HepG2 (cell line): ENCODE results near the gene PDK2. TPM values are rescaled to one million over a fixed set of nuclear protein-coding genes. Genes with fewer than 3 reads are reported as not detected.

ENCODE experiments used
- BRD4 ChIP-seq: sonication (generic); formaldehyde crosslinking; IDR thresholded peaks from 2 replicates; pipeline ENCODE4 v1.4.0; 2020; ENCODE audit warnings: missing genetic modification reagents
- FOXJ3 ChIP-seq: sonication (generic); formaldehyde crosslinking; IDR thresholded peaks from 2 replicates; pipeline ENCODE4 v1.4.0; 2020; ENCODE audit warnings: missing genetic modification reagents, mild to moderate bottlenecking, borderline replicate concordance
- HMG20A ChIP-seq: IDR thresholded peaks from 2 replicates; pipeline ENCODE4 v1.6.1; 2016; ENCODE audit warnings: borderline replicate concordance
- TAF15 ChIP-seq: fragments of 200-400 bp; formaldehyde crosslinking; IDR thresholded peaks from one replicate; pipeline ENCODE4 v1.6.1; 2018; ENCODE audit warnings: mild to moderate bottlenecking, low read depth, low read length; ENCODE audit not compliant: poor library complexity, severe bottlenecking
- ZNF20 ChIP-seq: sonication (generic); formaldehyde crosslinking; IDR thresholded peaks from 2 replicates; pipeline ENCODE4 v1.4.0; 2020; ENCODE audit warnings: mild to moderate bottlenecking, moderate library complexity, missing genetic modification reagents
- ZNF788 ChIP-seq: sonication (generic); formaldehyde crosslinking; IDR thresholded peaks from 2 replicates; pipeline ENCODE4 v1.5.0; 2020; ENCODE audit warnings: mild to moderate bottlenecking, missing genetic modification reagents, borderline replicate concordance
- polyA plus RNA-seq, 8 experiments: library from polyadenylated mRNA; depleted of rRNA in 3 of 8; stranded (reverse) in 7 of 8; unstranded in 1 of 8; fragments of >200 nt; fragmentation: Illumina TruSeq in 4 of 8; extraction: Trizol in 4 of 8; gene quantifications; 2 replicates each; pipeline versions ENCODE4 v1.2.1 to v1.2.3, GENCODE V29; 2011 to 2016; ENCODE audit warnings: low read depth in 4 of 8, missing spikeins in 1 of 8, mixed read lengths in 1 of 8; ENCODE audit not compliant: insufficient read depth in 1 of 8
- total RNA-seq, 5 experiments: library from RNA; depleted of rRNA; stranded (reverse); fragments of >200 nt; fragmentation: Illumina TruSeq; extraction: Trizol; gene quantifications; 2 replicates each; pipeline ENCODE4 v1.2.3, GENCODE V29; 2016; ENCODE audit warnings: low read depth in 1 of 5
- TF ChIP-seq, protein P1 (sequence below): sonication (generic); formaldehyde crosslinking; IDR thresholded peaks from 2 replicates; pipeline ENCODE4 v1.4.0; 2020; ENCODE audit warnings: mild to moderate bottlenecking, missing genetic modification reagents
- TF ChIP-seq, protein P2 (sequence below): IDR thresholded peaks from 2 replicates; pipeline ENCODE4 v1.6.1; 2016; ENCODE audit warnings: missing biosample characterization, missing genetic modification reagents, low read depth
- TF ChIP-seq, protein P3 (sequence below), 2 experiments: sonication (generic) in 1 of 2; formaldehyde crosslinking in 1 of 2; IDR thresholded peaks; 2 replicates each; pipeline versions ENCODE4 v1.5.1 to v1.6.1; 2011 to 2020; ENCODE audit warnings: borderline replicate concordance in 1 of 2, low read depth in 1 of 2, low read length in 1 of 2, mild to moderate bottlenecking in 1 of 2, missing genetic modification reagents in 1 of 2, moderate library complexity in 1 of 2
- TF ChIP-seq, protein P4 (sequence below), 2 experiments: sonication (generic) in 1 of 2; formaldehyde crosslinking in 1 of 2; IDR thresholded peaks; 2 replicates each; pipeline versions ENCODE4 v1.4.0 to v1.6.1; 2016 to 2020; ENCODE audit warnings: borderline replicate concordance in 1 of 2, low read depth in 1 of 2, mild to moderate bottlenecking in 1 of 2, missing genetic modification reagents in 1 of 2

Gene PDK2
- total and polyA plus RNA-seq, 2 of the 13 experiments (the other 11 are each of a cell fraction or from before 2014, with no cell fraction given) = 18.5 to 59.7 TPM

DNA sequence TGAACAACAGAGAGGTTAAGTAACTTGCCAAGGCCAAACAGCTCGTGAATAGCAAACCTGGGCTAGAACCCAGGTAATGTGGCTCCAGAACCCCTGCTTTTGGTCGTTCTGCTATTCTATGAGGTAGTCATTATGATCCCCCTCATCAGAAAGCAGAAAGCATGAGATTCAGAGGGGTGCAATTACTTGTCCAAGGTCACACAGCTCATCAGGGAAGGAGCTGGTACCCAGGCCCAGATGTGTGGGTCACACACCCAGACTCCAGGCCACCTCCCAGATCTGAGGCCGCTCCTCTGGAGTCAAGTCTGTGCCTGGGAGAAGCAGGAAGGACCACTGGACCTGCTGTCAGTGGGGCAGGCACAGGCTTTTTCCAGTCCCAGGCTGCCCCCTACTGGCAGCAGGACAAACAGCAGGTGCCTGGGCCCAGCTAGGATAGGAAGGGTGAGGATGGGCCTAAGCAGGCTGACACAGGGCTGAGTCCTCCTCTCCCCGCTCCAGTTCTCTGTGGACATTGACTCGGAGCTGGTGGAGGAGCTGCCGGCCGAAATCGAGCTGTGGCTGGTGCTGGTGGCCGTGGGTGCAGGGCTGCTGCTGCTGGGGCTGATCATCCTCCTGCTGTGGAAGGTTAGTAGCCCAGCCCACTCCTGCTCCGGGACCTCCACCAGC is 7.8 kb upstream of the PDK2 start (continued):
- TF ChIP-seq, protein P1, sequence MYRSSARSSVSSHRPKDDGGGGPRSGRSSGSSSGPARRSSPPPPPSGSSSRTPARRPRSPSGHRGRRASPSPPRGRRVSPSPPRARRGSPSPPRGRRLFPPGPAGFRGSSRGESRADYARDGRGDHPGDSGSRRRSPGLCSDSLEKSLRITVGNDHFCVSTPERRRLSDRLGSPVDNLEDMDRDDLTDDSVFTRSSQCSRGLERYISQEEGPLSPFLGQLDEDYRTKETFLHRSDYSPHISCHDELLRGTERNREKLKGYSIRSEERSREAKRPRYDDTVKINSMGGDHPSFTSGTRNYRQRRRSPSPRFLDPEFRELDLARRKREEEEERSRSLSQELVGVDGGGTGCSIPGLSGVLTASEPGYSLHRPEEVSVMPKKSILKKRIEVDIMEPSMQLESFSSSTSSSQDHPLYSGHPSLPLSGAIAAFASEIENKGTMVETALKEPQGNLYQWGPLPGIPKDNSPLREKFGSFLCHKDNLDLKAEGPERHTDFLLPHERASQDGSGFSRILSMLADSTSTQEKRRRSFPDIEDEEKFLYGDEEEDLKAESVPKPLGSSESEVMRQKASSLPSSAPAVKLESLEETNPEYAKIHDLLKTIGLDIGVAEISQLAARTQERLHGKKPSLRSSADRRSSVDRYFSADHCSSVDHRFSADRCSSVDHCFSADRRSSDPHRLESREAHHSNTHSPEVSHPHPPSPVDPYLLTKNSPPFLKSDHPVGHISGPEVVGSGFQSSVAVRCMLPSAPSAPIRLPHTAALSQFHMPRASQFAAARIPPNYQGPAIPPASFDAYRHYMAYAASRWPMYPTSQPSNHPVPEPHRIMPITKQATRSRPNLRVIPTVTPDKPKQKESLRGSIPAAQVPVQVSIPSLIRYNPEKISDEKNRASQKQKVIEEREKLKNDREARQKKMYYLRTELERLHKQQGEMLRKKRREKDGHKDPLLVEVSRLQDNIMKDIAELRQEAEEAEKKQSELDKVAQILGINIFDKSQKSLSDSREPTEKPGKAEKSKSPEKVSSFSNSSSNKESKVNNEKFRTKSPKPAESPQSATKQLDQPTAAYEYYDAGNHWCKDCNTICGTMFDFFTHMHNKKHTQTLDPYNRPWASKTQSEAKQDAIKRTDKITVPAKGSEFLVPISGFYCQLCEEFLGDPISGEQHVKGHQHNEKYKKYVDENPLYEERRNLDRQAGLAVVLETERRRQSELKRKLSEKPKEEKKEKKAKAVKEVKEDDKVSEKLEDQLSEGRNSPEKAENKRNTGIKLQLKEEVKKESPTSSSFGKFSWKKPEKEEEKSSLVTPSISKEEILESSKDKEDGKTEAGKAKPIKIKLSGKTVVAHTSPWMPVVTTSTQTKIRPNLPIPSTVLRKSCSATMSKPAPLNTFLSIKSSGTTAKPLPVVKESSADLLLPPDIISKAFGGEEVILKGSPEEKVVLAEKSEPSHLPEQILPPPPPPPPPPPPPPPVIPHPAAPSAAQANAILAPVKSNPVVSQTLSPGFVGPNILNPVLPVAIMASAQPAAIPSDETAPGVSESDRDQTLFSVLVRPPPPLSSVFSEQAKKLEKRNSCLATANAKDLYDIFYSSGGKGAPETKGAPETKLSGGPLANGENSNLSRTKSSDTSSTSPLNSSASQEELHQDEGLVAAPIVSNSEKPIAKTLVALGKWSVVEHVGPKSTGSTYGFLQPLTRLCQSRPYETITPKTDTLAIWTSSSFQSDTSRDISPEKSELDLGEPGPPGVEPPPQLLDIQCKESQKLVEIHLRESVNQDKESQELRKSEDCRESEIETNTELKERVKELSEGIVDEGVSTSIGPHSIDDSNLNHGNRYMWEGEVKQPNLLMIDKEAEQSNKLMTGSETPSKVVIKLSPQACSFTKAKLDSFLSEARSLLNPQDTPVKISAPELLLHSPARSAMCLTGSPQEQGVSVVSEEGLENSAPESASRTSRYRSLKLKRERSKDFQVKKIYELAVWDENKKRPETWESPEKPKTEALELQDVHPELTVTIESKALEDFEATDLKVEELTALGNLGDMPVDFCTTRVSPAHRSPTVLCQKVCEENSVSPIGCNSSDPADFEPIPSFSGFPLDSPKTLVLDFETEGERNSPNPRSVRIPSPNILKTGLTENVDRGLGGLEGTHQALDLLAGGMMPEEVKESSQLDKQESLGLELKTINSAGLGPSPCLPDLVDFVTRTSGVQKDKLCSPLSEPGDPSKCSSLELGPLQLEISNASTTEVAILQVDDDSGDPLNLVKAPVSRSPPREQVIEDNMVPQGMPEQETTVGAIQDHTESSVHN = no peak
- TF ChIP-seq ZNF20 (CRISPR knock-in tag) (no peak), ZNF788 (no peak; the same call in 1 of the 2 replicates), HMG20A (CRISPR knock-in tag) (no peak), TAF15 (no peak), BRD4 (CRISPR knock-in tag) (no peak), FOXJ3 (CRISPR knock-in tag) (no peak)
- TF ChIP-seq, protein P2, sequence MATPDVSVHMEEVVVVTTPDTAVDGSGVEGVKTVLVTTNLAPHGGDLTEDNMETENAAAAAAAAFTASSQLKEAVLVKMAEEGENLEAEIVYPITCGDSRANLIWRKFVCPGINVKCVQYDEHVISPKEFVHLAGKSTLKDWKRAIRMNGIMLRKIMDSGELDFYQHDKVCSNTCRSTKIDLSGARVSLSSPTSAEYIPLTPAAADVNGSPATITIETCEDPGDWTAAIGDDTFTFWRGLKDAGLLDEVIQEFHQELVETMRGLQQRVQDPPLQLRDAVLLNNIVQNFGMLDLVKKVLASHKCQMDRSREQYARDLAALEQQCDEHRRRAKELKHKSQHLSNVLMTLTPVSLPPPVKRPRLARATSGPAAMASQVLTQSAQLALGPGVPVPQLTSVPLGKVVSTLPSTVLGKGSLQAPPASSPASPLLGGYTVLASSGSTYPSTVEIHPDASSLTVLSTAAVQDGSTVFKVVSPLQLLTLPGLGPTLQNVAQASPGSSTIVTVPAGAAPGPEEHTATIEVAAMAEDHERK = no peak
- TF ChIP-seq, protein P3, sequence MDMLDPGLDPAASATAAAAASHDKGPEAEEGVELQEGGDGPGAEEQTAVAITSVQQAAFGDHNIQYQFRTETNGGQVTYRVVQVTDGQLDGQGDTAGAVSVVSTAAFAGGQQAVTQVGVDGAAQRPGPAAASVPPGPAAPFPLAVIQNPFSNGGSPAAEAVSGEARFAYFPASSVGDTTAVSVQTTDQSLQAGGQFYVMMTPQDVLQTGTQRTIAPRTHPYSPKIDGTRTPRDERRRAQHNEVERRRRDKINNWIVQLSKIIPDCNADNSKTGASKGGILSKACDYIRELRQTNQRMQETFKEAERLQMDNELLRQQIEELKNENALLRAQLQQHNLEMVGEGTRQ (IDR thresholded peaks at IDR 0.05; ENCODE audit: low read depth, low read length) = no peak
- TF ChIP-seq, protein P3 (CRISPR knock-in tag; IDR thresholded peaks at IDR 0.05; ENCODE audit: borderline replicate concordance) = no peak
- TF ChIP-seq, protein P4, sequence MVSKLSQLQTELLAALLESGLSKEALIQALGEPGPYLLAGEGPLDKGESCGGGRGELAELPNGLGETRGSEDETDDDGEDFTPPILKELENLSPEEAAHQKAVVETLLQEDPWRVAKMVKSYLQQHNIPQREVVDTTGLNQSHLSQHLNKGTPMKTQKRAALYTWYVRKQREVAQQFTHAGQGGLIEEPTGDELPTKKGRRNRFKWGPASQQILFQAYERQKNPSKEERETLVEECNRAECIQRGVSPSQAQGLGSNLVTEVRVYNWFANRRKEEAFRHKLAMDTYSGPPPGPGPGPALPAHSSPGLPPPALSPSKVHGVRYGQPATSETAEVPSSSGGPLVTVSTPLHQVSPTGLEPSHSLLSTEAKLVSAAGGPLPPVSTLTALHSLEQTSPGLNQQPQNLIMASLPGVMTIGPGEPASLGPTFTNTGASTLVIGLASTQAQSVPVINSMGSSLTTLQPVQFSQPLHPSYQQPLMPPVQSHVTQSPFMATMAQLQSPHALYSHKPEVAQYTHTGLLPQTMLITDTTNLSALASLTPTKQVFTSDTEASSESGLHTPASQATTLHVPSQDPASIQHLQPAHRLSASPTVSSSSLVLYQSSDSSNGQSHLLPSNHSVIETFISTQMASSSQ (IDR thresholded peaks at IDR 0.05; ENCODE audit: low read depth) = no peak
- TF ChIP-seq, protein P4 (CRISPR knock-in tag; IDR thresholded peaks at IDR 0.05; ENCODE audit: borderline replicate concordance) = no peak
